A673 (cell line): ENCODE data around the gene C16orf96.

ENCODE experiments used
- CTCF ChIP-seq: fragments of 300-800, 200-600 bp; sonication (generic); conservative IDR thresholded peaks from 2 replicates; pipeline ENCODE4 v1.5.1; 2017; ENCODE audit warnings: low read depth, mild to moderate bottlenecking, antibody characterized with exemption, low read length, moderate library complexity, mixed read lengths
- EZH2 ChIP-seq: fragments of 200-600 bp; sonication (generic); IDR thresholded peaks from 2 replicates; pipeline ENCODE4 v1.6.1; 2017; ENCODE audit warnings: borderline replicate concordance, low read depth, mild to moderate bottlenecking, mixed read lengths, antibody characterized with exemption, low read length; ENCODE audit not compliant: poor library complexity, severe bottlenecking

GRCh38 chr16:4525069-4525468 is 31.1 kb upstream of the C16orf96 start:
- TF ChIP-seq CTCF (no peak), EZH2 (no peak)
